GM08714 (cell line): ENCODE measurements around the gene TNIP1.

Experiments used
- H3K4me3 ChIP-seq: fragments of 200-500 bp; sonication (Bioruptor generic); 2 replicates; pipeline ENCODE4 v1.5.1; 2014; ENCODE audit warnings: mild to moderate bottlenecking, low read length, inconsistent platforms
- ZNF274 ChIP-seq: IDR thresholded peaks from 2 replicates; pipeline ENCODE4 v1.6.1; 2012; ENCODE audit warnings: mild to moderate bottlenecking, low read depth, low read length

Gene TNIP1

DNA sequence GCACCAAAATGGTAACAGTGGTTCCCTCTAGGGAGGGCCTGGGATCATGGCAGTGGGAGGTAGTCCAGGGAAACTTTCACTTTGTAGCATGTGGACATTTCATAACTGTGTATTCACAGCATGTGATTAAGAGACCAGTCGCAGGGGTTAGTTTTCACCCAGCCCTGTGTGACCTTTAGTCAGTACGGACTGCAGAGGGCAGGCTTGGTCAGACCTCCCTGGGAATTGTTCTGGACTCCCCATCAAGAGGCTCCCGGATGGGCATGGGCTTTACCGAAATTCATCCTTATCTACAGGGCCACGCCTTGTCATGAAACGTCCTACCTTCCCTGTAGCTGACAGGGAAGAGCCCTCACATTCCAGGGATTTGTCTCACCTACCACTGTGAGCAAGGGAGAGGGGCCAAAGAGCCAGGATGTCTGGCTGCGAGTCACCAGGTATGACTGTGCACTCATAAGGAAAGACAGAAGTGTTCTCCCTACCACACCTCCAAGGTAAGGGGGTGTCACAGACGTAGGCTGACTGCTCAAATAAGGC lies 40.6 kb downstream of the TNIP1 start:
- TF ChIP-seq ZNF274 = no peak
- H3K4me3 ChIP-seq = no peak overlapping the region

DNA sequence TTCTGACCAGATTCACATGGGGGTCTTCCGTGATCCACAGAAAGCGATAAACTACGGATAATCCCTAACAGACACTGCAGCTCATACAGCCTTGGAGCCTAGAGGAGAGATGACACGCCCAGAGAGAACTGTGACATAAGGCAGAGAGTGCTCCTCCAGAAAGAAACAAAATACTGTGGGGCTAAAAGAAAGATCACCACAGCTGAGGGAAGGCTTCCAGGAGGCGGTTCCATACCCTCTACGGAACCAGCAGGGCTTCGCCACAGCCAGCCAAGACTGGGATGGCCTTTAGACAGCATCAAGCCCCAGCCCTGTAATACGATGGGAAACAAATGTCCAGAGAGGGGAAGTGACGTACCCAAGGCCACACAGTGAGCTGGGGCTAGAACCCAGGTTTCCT lies 41.2 kb downstream of the TNIP1 start:
- no peak for TF ChIP-seq ZNF274
- H3K4me3 ChIP-seq = no peak overlapping the region

DNA sequence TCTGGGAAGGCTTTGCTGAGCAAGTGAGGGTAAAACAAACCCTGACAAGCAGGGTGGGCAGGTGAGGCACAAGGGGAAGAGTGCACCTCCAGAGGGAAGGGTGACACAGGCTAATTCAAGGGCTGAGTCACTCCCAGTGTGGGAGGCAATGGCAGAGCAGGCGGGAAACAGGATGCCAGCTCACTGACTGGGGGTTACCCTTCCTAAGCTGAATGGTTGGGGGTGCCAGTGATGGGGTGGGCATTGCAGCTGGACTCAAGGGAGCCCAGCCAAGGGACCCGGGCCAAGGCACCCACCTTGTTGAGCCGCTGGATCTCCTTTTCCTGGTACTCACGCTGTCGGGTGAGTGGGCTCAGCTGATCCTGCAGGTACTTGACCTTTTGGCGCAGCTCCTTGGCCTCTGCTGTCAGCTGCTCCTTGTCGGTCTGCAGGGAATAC lies 42.0 kb downstream of the TNIP1 start:
- H3K4me3 ChIP-seq = no peak overlapping the region
- no peak for TF ChIP-seq ZNF274

DNA sequence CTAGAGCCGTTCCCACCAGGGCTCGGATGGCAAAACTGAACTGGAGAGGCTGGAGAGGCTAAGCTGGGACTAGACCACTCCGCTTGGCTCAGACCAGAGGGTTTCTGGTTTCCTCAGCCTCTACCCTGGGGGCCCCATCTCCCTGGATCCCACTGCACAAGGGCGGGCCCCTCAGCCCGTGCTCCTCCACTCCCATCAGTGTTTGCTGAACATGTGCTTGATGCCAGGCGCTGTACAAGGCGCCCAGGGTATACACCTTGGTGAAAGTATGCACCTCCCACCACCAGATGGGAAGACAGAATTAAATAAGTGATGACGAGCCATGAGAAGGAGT lies 42.5 kb downstream of the TNIP1 start:
- TF ChIP-seq ZNF274 = no peak
- no peak overlapping the region for H3K4me3 ChIP-seq

DNA sequence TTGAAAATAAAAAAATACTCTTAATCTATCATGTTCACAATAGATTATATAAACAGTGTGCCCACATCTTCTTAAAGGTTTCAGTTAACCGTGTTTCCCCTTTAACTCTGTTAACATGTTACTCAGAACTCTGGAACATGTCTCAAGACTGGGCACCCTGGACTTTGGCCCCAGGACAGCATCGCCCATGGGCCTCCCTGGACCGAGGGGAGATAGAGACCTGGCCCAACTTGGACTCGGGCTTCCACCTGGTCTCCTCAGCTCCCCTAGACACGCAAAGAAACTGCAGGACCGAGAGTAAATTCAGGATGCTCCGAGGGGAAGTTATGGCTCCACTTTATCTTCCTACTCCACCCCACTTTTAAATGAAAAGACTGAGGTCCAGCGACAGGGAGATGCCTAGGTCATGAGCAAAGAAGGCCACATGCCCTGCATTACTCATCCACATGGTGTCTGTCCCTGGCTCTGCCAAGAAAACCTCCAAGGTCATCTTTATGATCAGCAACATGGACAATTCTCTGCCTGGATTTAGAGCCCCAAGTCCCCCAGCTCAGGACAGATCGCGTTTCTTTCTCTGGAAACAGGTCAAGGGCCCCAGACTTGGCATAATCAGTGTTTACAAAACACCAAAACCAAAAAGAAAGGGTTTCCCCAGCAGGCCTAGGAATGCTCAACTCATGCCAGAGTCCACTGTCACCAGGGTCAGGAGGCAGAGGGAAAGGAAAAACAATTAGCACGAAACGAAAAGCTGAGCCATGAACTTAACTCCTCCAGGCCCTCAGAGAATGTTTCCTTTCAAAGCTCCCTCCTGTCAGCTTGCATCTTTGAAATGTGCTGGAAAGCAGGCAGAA lies 43.0 kb downstream of the TNIP1 start:
- TF ChIP-seq ZNF274 = no peak
- H3K4me3 ChIP-seq = no peak overlapping the region

DNA sequence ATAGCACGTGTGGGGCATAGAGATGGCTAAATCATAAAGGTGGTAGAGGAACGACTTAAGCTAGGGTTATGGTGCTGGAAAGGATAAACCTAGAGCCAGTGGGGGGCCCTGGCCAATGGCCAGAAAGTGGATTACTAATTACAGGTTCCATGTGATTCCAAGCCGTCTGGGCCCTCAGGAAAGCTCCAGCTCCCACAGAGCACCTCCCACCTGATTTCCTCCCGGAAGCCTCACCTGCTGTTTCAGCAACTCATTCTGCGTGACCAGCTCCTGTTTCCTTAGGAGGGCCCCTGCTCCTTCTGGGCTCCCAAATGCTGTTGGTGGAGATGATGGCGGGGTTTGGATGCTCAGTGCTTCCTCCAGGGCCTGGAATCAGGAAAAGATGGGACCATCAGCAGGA lies 44.3 kb downstream of the TNIP1 start:
- no peak overlapping the region for H3K4me3 ChIP-seq
- TF ChIP-seq ZNF274 = no peak

DNA sequence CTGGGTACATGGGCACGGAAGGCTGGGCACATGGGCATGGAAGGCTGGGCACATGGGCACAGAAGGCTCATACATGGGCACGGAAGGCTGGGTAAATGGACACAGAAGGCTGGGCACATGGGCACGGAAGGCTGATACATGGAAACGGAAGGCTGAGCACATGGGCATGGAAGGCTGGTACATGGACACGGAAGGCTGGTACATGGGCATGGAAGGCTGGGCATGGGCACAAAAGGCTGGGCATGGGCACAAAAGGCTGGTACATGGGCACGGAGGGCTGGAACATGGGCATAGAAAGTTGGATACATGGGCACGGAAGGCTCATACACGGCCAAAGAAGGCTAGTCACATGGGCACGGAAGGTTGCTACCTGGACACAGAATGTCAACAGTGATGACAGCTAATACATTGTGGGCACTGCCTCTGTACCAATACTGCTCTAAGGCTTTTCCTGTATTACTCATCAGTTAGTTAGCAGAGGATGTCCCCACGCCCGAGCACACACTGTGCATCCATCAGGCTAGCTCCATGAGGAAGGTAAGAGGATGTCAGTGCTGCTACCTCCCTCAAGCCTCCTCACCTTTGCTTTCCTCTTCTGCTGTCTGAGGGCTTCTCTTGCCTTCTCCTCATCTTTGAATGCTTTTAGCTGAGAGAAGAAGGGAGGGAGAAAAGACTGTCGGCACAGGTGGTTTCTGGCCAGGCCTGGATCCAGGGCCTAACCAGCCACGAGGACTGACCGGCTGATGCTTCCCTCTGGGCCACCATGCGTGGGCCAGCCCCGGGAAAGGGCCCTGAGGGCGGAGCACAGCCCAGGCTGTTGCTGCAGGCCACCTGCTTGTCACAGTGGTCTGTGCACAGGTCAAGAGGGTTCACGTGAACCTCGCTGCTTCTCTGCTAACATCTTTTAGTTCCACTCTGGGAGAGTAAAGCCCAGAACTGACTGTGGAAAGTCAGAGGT lies 46.1 kb downstream of the TNIP1 start:
- no peak for TF ChIP-seq ZNF274

DNA sequence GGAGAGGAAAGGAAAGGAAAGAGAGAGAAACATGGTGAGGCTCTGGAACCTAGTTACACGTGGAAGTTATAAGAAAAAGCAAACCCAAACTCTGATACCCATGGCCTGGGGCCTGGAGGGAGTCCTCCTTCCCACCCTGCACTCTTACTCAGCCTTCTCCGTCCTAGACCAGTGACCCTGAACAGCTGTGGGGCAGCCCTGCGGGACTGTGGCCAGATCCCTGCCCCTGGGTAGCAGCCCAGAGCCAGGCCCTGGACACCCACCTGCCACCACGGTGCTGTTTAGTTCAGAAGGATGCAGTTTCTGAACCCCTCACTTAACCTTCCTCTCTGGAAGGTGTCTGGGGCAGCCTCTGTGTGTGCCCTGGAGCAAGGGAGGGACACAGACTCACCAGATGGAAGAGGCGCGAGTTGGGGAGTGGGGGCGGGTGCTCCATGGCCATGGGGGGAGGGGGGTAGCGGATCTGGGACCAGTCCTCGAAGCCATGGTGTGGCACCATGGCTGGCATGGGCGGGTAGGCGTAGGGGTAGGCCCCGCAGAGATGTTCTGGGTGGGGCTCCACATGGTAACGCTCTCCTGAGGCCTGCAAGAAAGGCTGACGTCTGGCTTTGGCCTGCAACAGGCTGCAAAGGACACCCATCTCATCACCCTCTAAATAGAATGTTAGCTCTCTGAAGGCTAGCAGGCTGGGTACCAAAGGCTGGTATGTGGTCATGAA lies 47.5 kb downstream of the TNIP1 start:
- no peak overlapping the region for H3K4me3 ChIP-seq
- TF ChIP-seq ZNF274 = no peak

More for the DNA sequence above, 46.1 kb downstream of the TNIP1 start:
- no peak overlapping the region for H3K4me3 ChIP-seq

DNA sequence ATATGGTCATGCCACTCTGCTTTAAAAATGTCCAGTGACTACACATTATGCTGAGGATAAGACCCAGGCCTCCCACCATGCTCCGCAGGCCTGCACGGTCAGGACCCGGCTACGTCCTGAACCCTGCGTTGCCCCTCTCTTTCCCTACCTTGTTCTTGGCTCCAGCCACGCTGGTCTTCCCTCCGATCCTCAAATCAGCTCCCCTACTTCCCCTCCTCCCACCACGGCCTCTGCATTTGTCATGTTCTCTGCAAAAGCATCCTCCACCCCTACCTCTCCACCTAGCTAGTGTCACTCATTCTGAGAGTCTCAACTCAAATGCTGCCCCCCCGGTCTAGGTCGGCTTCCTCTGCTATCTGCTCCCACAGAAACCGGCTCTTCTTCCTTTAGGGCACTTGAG lies 49.3 kb downstream of the TNIP1 start:
- TF ChIP-seq ZNF274 = no peak
- no peak overlapping the region for H3K4me3 ChIP-seq

DNA sequence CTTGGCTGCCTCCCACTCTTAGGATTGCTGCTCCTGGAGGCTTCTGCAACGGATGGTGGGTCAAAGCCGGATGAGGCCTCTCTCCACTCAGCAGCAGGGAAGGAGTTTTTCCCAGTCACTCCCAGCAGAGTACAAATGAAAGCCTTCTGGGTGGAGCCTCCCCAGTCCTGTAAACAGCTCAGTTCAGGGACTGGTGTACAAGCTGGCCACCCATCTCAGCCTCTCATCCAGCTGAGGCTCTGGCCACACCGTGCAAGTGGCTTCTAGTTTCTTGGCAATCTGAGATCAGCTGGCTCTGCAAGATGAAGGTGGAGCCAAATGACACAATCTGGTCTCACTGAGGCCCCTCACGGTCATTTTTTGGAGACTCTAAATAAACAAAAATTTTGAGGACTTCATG lies 50.5 kb downstream of the TNIP1 start:
- no peak overlapping the region for H3K4me3 ChIP-seq
- no peak for TF ChIP-seq ZNF274

DNA sequence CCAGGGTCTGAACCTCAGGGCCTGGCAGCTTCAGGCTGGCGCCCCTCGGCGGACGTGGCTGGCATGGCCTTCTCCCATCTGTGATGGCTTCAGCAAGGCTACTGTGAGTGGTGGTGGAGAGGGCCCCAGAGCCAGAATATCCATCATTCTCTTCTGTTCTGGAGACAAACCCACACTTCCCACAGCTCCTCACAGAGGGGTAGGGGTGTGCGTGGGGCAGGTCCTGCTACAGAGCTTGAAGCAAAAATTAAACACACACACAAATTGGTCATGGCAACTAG lies 50.8 kb downstream of the TNIP1 start:
- no peak for TF ChIP-seq ZNF274

DNA sequence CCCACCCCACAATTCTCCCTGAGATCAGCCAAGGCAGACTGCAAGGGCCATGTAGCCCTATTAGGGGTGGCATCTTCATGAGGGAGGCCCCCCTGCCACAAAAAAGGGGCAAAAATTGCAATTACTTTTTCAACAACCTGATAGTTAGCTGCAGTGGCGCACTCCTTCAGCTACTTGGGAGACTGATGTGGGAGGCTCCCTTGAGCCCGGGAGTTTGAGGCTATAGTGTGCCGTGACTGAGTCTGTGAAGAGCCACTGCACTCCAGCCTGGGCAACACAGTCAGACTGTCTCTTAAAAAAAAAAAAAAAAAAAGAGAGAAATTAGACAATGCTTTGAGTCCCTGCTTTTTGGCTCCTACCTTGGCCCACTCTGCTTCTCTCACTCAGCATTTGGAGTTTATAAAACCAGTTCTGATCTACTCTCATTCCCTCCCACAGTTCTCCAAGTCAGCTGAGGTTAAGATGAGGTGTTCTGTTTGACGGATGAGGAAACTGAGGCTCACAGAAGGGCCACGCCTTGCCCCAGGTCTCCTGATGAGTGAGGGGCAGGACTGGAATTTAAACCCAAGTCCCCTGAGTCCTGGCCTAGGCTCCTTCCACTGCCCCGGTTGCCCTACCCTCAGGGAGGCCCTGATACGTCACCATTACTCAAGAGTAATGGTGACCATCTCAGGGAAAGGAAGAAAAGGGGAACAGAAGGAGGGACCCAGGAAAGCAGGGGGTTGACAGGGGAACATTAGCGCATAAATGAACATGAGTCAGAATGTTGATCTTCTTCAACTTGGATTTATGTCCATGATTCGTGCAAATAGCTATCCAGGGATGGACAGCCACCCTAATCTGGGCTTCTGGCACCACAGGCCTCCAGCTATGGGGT lies 51.4 kb downstream of the TNIP1 start:
- H3K4me3 ChIP-seq = no peak overlapping the region
- TF ChIP-seq ZNF274 = no peak

More for the DNA sequence above, 50.8 kb downstream of the TNIP1 start:
- H3K4me3 ChIP-seq = no peak overlapping the region

DNA sequence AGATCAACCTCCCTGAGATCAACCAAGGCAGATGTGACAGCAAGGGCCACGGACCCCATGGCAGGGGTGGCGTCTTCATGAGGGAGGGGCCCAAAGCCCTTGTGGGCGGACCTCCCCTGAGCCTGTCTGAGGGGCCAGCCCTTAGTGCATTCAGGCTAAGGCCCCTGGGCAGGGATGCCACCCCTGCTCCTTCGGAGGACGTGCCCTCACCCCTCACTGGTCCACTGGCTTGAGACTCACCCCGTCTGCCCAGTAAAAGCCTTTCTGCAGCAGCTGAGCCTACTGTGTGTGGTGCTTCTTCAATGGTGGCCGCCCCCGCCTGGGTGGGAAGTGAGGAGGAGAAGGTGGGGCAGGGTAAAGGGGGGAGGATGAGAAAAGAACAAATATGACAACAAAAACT lies 52.1 kb downstream of the TNIP1 start:
- no peak for TF ChIP-seq ZNF274
- H3K4me3 ChIP-seq = no peak overlapping the region
